CD4-positive, alpha-beta T cell treated with Interleukin-6 for 4 hours (primary cell): Measurements from ENCODE around the gene GHRL.

Experiments
- DNase-seq: peaks from one replicate; pipeline ENCODE4 v3.0.0-alpha.2; 2020; ENCODE audit warnings: mixed read lengths

The GHRL gene

DNA sequence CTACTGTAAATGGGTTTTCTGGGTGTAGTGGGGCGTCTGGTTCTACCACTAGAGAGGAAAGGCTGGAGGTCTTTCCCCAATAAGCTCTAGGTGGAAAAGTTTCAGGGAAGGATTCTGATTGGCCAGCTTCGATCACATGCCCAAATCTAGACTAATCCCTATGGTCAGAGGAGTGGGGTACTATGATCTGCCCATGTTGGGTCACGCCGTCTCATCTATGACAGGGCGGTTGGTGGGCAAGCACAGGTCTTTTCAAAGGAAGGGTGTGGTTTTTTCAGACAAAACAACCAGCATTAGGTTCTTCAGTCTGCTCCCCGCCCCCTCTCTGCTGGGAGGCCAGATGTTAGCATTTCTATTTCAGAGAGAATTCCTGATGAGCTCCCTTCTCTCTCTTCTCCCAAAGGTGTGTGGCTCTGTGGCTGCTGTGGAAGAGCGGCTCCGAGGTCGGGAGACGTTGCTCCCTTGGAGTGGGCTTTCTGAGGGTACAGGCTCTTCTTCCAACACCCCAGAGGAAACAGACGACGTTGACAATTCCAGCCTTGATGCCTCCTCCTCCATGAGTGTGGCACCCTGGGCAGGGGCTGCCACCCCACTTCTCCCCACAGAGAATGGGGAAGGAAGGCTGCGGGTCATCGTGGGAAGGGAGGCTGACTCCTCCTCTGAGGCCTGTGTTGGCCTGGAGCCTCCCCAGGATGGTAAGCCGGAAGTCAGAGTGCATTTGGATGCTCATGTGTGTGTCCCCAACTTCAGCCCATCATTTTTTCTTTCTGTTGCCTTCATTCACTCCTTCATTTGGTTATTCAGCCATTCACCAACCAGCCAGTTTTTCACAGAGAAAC, 54.2 kb downstream of the GHRL start:
- peak; percentile 47 for DNase-seq
